Smooth muscle cell (in vitro differentiated cells): ENCODE measurements around the gene VANGL2. TPM values are rescaled to one million over a fixed set of nuclear protein-coding genes. Genes with fewer than 3 reads are reported as not detected.

Experiments used
- DNase-seq: peaks from one replicate; lab custom pipeline; 2025; ENCODE audit not compliant: unreplicated experiment; lab: John Stamatoyannopoulos, UW
- H2AFZ ChIP-seq: fragments of 200-600 bp; sonication (generic); 2 replicates; pipeline ENCODE4 v1.6.0; 2016; ENCODE audit warnings: antibody characterized with exemption, low read depth, mild to moderate bottlenecking
- H3F3A ChIP-seq: fragments of 200-600 bp; sonication (generic); 2 replicates; pipeline ENCODE4 v1.6.0; 2017; ENCODE audit warnings: antibody characterized with exemption, low read depth
- H3K27ac ChIP-seq: fragments of 200-600 bp; sonication (generic); 2 replicates; pipeline ENCODE4 v1.5.1; 2016; ENCODE audit warnings: low read depth, mild to moderate bottlenecking
- H3K27me3 ChIP-seq: fragments of 200-600 bp; sonication (generic); 2 replicates; pipeline ENCODE4 v1.6.1; 2016; ENCODE audit warnings: low read depth, mild to moderate bottlenecking
- H3K36me3 ChIP-seq: fragments of 200-600 bp; sonication (generic); 2 replicates; pipeline ENCODE4 v1.5.1; 2016; ENCODE audit warnings: low read depth
- H3K4me1 ChIP-seq: fragments of 200-600 bp; sonication (generic); 2 replicates; pipeline ENCODE4 v1.5.1; 2016; ENCODE audit warnings: low read depth
- H3K4me2 ChIP-seq: fragments of 200-600 bp; sonication (generic); 2 replicates; pipeline ENCODE4 v1.6.0; 2016; ENCODE audit warnings: mild to moderate bottlenecking
- H3K4me3 ChIP-seq: fragments of 200-600 bp; sonication (generic); 2 replicates; pipeline ENCODE4 v1.5.1; 2016; ENCODE audit warnings: mild to moderate bottlenecking
- H3K79me2 ChIP-seq: fragments of 200-600 bp; sonication (generic); 2 replicates; pipeline ENCODE4 v1.6.0; 2016; ENCODE audit warnings: low read depth, mild to moderate bottlenecking
- H3K9ac ChIP-seq: fragments of 200-600 bp; sonication (generic); 2 replicates; pipeline ENCODE4 v1.6.0; 2016; ENCODE audit warnings: low read depth
- H3K9me3 ChIP-seq: fragments of 200-600 bp; sonication (generic); replicated peaks from 2 replicates; pipeline ENCODE4 v1.5.1; 2016; ENCODE audit warnings: low read depth
- H4K20me1 ChIP-seq: fragments of 200-600 bp; sonication (generic); 2 replicates; pipeline ENCODE4 v1.6.0; 2016; ENCODE audit warnings: low read depth
- WGBS: methylation state at CpG from one replicate; pipeline ENCODE4 v1.1.7; 2016; ENCODE audit warnings: low lambda C conversion rate; 5-methylcytosine and 5-hydroxymethylcytosine counted together
- polyA plus RNA-seq: library from polyadenylated mRNA; unstranded; fragments of >200 nt; fragmentation: Nextera tagmentation; extraction: Ambion mirVana; gene quantifications from 2 replicates; pipeline ENCODE4 v1.2.1, GENCODE V29; 2016
- total RNA-seq: library from RNA; depleted of rRNA; stranded (reverse); fragments of >200 nt; gene quantifications from 2 replicates; pipeline ENCODE4 v1.2.3, GENCODE V29; 2014
- TF ChIP-seq, protein P1 (sequence below): fragments of 200-600 bp; sonication (generic); IDR thresholded peaks from 2 replicates; pipeline ENCODE4 v1.5.1; 2017; ENCODE audit warnings: borderline replicate concordance, mild to moderate bottlenecking, antibody characterized with exemption; ENCODE audit not compliant: insufficient read depth, poor library complexity, severe bottlenecking

VANGL2 gene
- total and polyA plus RNA-seq, 2 experiments from 2014 or later, result 7.1 to 12.2 TPM

GRCh38 chr1:160359559-160360226 is 40.7 kb upstream of the VANGL2 start:
- DNase-seq, result no peak
- Histone ChIP-seq H3K27ac (no peak overlapping the region), H3K9ac (no peak overlapping the region), H3K36me3 (peaks cover 5% of the 10 kb centered on the region), H4K20me1 (no peaks in the 10 kb centered on the region), H3F3A (no peaks in the 10 kb centered on the region), H3K79me2 (no peaks in the 10 kb centered on the region), H3K4me3 (no peak overlapping the region), H3K27me3 (no peaks in the 10 kb centered on the region), H3K4me1 (peaks cover 16% of the 10 kb centered on the region), H2AFZ (no peak overlapping the region), H3K4me2 (no peak overlapping the region), H3K9me3 (no peaks in the 10 kb centered on the region)
- TF ChIP-seq, protein P1, sequence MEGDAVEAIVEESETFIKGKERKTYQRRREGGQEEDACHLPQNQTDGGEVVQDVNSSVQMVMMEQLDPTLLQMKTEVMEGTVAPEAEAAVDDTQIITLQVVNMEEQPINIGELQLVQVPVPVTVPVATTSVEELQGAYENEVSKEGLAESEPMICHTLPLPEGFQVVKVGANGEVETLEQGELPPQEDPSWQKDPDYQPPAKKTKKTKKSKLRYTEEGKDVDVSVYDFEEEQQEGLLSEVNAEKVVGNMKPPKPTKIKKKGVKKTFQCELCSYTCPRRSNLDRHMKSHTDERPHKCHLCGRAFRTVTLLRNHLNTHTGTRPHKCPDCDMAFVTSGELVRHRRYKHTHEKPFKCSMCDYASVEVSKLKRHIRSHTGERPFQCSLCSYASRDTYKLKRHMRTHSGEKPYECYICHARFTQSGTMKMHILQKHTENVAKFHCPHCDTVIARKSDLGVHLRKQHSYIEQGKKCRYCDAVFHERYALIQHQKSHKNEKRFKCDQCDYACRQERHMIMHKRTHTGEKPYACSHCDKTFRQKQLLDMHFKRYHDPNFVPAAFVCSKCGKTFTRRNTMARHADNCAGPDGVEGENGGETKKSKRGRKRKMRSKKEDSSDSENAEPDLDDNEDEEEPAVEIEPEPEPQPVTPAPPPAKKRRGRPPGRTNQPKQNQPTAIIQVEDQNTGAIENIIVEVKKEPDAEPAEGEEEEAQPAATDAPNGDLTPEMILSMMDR, result no peak
- WGBS, result 83% methylated on average over 9 of the region's 9 CpGs

DNA sequence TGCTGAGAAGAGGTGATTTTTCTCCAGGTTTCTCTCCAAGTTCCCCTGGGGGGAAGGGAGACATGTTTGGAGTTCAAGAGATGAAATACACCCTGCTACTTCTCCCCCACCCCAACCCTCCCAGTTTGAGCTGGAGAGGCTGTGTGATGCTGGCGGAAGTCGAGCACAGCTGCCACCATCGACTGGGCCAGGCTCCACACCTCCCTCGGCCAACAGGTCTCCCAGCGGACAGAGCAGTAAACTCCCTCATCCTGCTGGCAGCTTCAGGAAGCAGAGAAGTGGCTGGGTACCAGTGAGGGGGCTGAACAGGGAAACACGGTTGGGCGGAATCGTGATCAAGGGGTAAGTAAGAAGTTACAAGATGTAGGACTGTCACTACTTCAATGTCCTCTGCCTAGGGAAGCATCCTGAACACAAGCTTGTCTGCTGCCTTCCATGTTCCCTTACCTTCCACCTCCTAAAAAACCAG is 40.1 kb upstream of the VANGL2 start:
- H3K4me1 ChIP-seq, result peaks cover 16% of the 10 kb centered on the region
- no peaks in the 10 kb centered on the region for H3K79me2 ChIP-seq
- no peak overlapping the region for H2AFZ ChIP-seq
- H3K9ac ChIP-seq, result no peak overlapping the region
- H3K27me3 ChIP-seq, result no peaks in the 10 kb centered on the region
- H3K36me3 ChIP-seq, result peaks cover 5% of the 10 kb centered on the region
- no peak overlapping the region for H3K27ac ChIP-seq
- 93% methylated on average over 8 of the region's 8 CpGs for whole genome bisulfite sequencing
- no peak overlapping the region for H3K4me3 ChIP-seq
- no peaks in the 10 kb centered on the region for H4K20me1 ChIP-seq
- no peak for DNase-seq
- no peaks in the 10 kb centered on the region for H3K9me3 ChIP-seq
- TF ChIP-seq, protein P1, result no peak
- no peaks in the 10 kb centered on the region for H3F3A ChIP-seq
- H3K4me2 ChIP-seq, result no peak overlapping the region

GRCh38 chr1:160361199-160361598 is 39.2 kb upstream of the VANGL2 start:
- Histone ChIP-seq H3F3A (no peaks in the 10 kb centered on the region), H3K4me1 (peaks cover 16% of the 10 kb centered on the region), H3K4me2 (no peak overlapping the region), H3K36me3 (peaks cover 3% of the 10 kb centered on the region), H3K4me3 (no peak overlapping the region), H2AFZ (no peak overlapping the region), H3K9ac (no peak overlapping the region), H3K79me2 (no peaks in the 10 kb centered on the region), H3K27me3 (no peaks in the 10 kb centered on the region), H3K9me3 (no peaks in the 10 kb centered on the region), H3K27ac (no peak overlapping the region), H4K20me1 (no peaks in the 10 kb centered on the region)
- WGBS, result 82% methylated on average over 2 of the region's 2 CpGs
- TF ChIP-seq, protein P1, result no peak
- no peak for DNase-seq

GRCh38 chr1:160361814-160362167 is 38.6 kb upstream of the VANGL2 start:
- Histone ChIP-seq H4K20me1 (no peaks in the 10 kb centered on the region), H3K36me3 (no peaks in the 10 kb centered on the region), H3K4me2 (no peak overlapping the region), H3K4me1 (peaks cover 16% of the 10 kb centered on the region), H3K27me3 (no peaks in the 10 kb centered on the region), H3K4me3 (no peak overlapping the region), H3K9ac (no peak overlapping the region), H3K9me3 (no peaks in the 10 kb centered on the region), H3F3A (no peaks in the 10 kb centered on the region), H2AFZ (no peak overlapping the region), H3K27ac (no peak overlapping the region), H3K79me2 (no peaks in the 10 kb centered on the region)
- TF ChIP-seq, protein P1, result no peak
- WGBS, result 99% methylated on average over 4 of the region's 4 CpGs
- no peak for DNase-seq
